GM18867 (cell line): ENCODE results near the gene ERFL.

ENCODE experiments used
- ATAC-seq: cut with Tn5 transposase; IDR thresholded peaks from one replicate; pipeline ENCODE4 v1.9.1; 2021; ENCODE audit warnings: mild to moderate bottlenecking, moderate library complexity; ENCODE audit not compliant: unreplicated experiment

ERFL gene

GRCh38 chr19:41928221-41928683 is at the start of gene ERFL:
ERFL (minus strand) TSS chr19:41928449; CDS start chr19:41912919, 15,530 bp downstream.
- ATAC-seq, result no peak

- no peak for ATAC-seq
Measured at GRCh38 chr19:41977916-41978315, 49.7 kb upstream of the ERFL start.

GRCh38 chr19:41974652-41975051 is 46.4 kb upstream of the ERFL start:
- ATAC-seq, result no peak

DNA sequence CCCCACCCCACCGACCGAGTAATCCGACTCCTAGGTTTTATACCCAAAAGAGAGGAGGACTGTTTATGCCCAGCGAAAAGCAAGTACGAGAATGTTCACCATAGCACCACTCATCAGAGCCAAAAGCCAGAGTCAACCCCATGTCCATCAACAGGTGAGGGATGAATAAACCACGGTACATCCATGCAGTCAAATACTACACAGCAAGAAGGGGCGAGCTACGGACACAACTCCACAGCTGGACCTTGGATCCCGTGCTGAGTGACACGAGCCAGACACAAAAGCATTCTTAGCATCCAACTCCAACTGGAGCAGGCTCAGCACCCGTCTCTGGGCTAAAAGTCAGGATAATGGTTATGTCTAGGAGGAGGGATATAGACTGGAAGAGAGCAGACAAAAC is 43.1 kb upstream of the ERFL start:
- no peak for ATAC-seq

GRCh38 chr19:41969772-41970458 is 41.7 kb upstream of the ERFL start:
- no peak for ATAC-seq

- ATAC-seq, result no peak
Measured at GRCh38 chr19:41968751-41969595, 40.7 kb upstream of the ERFL start.

DNA sequence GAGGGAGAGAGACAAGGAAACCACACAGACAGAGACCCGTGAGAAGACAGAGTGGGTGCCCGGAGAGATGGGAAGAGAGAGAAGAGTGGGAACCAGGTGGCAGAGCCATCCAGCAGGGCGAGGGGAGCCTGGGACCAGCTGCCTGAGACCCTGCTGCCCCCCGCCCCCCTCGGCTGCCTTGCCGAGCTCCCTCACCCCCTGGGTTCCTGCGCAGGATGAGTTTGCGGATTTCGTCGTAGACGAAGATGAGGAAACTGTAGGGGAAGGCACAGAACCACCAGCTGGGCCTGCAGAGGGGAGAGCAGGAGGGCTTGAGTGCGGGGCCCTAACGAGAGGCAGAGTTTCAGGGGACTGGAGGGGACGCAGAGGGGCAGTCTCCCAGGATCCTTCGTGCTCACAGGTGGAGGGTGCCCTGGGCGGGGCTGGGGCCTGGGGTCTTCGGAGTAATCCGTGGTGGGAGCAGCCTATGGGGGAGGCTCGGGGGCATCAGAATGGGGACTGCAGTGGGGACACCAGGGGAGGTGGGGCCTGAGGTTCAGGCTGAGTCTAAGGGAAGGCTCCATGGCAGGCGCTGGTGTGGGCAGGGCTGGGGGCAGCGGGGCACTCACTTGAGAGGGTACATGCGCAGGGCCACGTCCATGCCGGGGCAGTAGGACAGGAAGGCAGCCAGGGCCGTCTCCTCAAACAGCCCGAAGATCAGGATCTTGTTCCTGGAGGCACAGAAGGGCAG is 39.0 kb upstream of the ERFL start:
- no peak for ATAC-seq

GRCh38 chr19:41965106-41965505 is 36.9 kb upstream of the ERFL start:
- ATAC-seq, result no peak

- no peak for ATAC-seq
Measured at GRCh38 chr19:41960973-41961372, 32.7 kb upstream of the ERFL start.

DNA sequence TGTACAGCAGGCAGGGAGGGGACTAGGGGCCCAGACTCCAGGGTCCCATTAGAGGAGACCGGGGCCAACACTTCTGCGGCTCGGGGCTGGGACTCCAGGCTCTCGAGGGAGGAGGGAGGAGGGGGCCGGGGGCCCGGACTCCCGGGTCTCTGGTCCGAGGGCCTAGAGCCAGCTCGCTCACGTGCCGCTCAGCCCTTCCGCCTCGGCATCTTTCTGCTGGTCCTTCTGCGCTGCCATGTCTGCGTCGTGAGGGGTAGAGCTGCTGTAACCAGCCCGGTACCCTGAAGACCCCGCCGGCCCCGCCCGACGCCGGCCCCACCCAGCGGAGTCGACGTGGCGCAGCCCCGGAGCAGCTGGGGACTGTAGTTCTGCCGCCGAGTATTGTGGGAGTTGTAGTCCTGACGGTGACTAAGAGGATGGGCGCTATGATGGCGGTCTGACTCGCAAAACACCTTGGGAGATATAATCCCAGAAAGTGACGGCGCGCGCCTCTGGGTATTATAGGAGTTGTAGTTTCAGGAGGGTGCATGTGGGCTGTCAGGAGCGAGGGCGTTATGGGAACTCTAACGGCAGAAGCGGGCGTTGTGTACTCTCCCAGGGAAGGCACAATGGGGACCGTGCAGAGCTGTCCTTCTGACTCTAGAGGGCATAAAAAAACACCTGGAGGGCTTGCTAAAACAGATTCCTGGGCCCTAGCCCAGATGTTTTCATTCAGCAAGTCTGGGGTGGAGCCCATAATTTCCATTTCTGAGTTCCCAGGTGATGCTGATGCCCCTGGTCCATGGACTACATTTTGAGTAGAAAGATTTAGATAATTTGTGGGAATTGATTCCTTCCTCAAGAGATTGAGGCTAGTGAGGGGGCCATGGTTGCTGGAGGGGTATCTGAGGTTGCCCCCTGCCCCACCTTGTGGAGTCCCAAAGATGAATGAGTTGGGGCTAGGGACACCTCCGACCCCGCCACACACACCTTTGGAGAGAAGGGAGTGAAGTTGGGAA is 31.1 kb upstream of the ERFL start, which contains the start of gene RABAC1:
RABAC1 (minus strand) TSS at position 266 of the 998 bp plus-strand sequence; CDS start at position 237, 29 bp downstream.
- ATAC-seq, result peak; percentile 74

DNA sequence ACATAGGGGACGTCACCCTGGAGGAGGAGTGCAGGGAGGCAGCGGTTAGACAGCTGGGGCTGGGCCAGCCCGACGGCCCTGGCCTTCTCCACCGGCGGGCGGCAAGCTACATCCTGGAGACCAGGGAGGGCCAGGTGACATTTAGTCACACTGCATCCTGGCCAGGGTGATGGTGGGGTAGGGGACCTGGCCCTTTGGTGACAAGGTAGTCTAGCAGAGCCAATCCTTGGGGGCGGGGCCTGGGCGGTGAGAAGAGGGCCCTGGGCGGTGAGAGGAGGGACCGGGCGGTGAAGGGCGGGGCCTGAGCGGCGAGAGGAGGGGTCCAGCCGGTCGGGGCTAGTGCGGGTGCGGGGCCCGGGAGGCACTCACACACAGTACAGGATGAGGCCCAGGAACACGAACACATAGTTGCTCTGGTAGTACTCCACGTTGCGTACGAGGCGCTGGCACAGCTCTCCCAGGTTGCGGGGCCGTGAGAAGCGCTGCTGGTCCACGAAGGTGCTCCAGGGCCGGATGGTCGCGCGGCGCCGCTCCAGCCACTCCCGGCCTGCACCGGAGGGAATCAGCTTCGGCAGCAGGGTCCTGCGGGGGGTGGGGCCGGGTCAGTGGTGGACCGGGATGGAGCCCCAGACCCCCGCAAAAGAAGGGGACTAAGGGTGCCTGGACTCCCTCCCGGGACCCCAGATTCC is 30.3 kb upstream of the ERFL start:
- ATAC-seq, result peak; percentile 58

DNA sequence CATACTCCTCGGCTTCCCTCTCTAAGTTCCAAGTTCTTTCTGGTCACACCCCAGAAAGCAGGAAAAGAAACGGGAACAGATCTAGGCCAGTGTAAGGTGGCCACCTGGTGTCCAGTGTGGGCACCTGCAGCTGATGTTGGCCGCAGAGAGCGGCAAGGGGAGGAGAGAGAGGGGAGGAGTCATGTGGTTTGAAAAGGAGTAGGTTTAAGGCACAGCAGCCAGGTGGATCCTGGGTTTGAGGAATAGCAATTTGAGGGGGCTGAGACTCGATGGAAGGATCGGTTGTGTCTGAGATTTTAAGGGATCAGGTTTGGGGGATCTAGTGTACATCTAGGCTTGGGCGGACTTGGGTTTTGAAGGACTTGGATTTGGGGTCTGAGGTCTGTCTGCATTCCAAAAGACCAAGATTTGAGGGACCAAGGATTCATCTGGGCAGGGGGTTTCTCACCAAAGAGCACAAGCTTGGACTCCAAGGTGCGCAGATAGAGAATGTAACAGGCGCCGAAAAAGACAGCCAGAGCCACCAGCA is 29.7 kb upstream of the ERFL start:
- ATAC-seq, result peak; percentile 46

DNA sequence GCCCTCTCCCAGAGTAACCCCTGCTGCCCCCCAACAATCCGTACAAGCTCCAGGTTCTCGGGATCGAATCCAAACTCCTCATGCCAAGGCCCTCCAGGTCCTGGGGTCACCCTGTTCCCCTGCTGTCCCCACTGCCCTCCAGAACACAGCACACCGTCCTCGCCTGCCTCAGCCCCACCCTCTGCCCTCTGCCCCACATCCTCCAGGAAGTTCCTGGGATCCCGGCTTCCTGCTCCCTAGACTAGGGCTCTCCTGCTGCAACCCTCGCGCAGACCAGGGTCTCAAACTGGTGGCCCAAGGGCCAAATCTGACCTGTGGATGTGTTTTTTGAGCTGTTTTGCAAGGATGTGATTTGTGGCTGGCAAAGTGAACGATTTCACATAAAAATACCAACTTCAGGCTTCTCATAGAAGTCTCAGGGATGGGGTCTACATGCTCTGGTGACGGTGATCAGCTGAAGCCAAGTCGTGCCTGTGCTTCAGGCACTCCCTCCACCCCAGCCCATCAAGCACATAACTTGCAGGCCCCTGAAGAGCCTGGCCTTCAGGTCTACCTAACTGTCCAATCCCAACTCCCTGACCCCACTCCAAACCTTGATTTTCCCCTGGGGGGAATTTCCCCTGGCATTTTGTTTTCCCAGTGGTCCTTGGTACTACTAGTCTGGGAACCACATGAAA is 29.1 kb upstream of the ERFL start:
- no peak for ATAC-seq

DNA sequence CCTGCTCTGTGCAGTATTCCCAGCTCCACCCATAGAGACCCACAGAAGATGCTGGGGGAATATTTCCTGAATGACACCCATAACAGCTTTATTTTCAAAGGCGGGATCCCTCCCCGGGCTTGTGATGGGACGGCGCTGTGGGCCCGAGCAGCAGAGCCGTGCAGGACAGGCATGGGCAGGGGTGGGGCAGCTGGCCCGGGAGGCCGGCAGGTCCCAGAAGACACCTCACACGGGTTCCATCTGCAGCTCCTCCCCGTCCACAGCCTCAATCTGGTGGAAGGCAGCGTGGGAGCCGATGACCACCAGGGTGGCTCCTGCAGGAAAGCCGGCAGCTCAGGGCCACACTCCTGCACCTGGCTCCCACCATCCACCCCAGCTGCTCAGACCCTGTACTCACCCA is 28.4 kb upstream of the ERFL start:
- no peak for ATAC-seq

DNA sequence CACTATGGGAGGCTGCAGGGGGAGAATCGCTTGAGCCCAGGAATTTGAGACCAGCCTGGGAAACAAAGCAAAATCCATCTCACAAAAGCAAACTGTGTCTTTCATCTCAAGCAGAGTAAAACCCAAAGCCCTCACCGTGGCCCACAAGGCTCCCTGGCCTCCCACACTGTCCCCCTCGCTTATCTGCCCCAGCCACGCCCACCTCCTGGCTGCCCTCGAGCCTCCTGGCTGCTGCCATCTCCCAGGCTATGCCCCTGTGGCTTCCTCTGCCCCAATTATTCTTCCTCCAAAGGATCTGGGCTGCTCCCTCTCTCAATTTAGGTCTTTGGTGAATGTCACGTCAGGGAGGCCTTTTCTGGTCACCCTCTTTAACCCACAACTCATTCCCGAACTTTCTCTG is 27.3 kb upstream of the ERFL start:
- no peak for ATAC-seq

GRCh38 chr19:41951686-41952172 is 23.5 kb upstream of the ERFL start:
- ATAC-seq, result no peak

- no peak for ATAC-seq
Measured at GRCh38 chr19:41947091-41947490, 18.8 kb upstream of the ERFL start.

GRCh38 chr19:41945135-41945766 is 17.0 kb upstream of the ERFL start:
- ATAC-seq, result peak; percentile 82
